EH (cell line): ENCODE results near the gene DOK7.
"Not testable (repeated sequence)": the region's sequence is repeated elsewhere in the genome, so short reads cannot be mapped to it uniquely, and the experiment has no call there.

Experiments
- DNase-seq: peaks from one replicate; pipeline ENCODE4 v3.0.0-alpha.2; 2015; ENCODE audit warnings: low read depth

The DOK7 gene

DNA sequence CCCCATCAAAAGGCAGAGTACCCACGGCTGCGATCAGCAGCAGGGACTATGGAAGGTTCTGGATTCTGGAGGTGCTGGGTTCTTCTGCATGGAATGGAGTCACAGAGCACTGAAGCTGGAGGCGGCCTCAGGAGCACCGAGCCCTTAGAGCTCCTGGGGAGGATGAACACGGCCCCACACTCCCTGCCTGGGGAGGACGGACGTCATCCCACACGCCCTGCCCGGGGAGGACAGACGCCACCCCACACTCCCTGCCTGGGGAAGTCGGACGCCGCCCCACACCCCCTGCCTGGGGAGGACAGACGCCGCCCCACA, 59.2 kb downstream of the DOK7 start:
- DNase-seq, result no peak

DNA sequence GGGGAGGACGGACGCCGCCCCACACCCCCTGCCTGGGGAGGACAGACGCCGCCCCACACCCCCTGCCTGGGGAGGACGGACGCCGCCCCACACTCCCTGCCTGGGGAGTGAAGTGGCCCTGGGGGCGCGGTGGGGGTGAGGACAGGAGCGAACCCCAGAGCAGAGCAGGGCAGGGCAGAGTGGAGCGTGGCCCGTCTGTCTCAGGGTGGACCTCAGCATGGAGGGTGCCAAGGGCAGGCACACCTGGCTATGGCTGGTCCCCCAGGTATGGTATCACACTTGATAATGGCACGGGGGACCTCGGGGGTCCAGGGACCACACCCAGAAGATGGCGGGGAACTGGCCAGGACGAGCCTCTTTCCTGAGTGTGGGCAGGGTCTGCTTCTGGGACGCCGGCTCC, 59.5 kb downstream of the DOK7 start:
- no peak for DNase-seq

DNA sequence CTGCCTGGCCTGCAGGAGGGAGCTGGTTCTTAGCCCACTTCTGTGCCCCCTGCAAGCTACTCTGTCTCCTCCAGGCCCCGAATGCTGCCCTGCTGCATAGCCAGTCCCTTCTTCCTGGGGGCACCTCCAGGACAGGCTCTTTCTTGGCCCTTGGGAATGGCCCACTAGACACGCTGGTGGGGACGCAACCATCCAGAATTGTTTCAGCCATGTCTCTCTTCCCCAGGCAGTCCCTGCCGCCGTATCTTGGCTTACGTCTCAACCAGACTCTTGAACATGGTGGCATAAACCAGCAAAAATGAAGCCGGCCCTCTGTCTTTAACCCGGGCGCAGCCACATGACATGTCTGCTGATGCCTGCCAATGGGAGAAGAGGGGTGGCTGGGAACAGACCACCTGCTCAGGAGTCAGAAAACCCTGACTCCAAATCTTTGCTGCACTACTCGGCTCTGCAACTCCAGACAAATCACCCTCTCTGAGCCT, 60.1 kb downstream of the DOK7 start:
- no peak for DNase-seq

DNA sequence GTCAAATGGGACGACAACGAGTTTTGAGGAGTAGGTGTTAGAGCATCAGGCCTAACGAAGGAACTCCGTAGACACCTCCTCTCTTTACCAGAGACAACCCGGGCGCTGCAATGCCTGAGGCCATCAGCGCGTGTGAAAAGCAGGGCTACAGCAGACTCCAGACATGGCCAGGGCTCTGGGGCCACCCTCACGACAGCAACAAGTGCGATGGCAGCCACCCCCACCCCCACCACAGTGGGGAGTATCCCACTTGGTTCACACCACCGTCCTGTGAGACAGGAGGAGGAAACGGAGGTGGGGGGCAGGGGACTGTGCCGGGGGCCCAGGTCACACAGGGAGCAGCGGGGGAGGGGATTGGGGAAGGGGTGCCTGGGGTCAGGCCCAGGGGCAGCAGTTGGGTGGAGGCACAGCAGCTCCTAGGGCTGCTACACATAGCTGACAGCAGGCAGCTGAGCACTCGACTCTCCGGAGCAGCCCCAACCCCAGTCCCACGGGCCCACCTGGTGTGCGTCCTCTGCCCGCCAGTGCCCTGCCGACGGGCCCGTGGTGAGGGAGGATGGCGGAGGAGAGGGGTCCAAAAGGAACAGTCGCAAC, 60.6 kb downstream of the DOK7 start:
- no peak for DNase-seq

DNA sequence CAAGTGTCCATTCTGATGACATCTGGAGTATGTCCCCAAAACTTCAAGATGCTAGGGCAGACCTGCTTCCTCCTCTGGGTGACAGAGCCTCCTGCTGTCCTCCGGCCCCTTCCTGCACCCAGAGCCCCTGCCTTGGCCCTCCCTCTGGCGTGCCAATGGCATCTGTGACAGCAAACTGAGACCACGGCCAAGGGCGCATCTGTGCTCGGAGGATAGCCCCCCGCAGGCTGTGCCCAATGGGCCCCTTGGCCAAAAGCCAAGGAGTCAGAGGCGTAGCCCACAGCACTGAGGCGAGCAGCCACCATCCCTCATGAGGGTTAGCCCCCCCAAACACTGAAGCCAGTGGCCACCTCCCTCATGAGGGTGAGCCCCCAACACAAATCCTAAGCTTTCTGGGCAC, 61.2 kb downstream of the DOK7 start:
- no peak for DNase-seq

DNA sequence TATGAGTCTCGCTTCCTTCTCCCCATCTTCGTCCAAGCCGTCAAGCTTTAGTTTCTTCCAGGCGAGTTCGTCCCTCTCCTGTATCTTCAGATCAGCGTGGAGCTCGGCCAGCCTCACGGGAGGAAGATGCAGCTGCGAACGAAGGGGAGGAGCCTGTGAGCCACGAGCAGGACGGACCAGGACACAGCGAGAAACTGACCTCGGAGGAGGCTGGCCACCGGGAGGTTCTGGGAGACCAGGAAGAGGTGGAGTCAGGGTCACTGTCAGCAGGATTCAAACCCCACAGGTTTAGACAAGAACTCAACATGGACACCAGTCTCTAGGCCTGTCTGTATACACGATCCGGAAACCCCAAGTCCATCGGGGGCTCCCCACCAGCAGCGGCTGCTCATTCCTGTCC, 61.8 kb downstream of the DOK7 start:
- no peak for DNase-seq

DNA sequence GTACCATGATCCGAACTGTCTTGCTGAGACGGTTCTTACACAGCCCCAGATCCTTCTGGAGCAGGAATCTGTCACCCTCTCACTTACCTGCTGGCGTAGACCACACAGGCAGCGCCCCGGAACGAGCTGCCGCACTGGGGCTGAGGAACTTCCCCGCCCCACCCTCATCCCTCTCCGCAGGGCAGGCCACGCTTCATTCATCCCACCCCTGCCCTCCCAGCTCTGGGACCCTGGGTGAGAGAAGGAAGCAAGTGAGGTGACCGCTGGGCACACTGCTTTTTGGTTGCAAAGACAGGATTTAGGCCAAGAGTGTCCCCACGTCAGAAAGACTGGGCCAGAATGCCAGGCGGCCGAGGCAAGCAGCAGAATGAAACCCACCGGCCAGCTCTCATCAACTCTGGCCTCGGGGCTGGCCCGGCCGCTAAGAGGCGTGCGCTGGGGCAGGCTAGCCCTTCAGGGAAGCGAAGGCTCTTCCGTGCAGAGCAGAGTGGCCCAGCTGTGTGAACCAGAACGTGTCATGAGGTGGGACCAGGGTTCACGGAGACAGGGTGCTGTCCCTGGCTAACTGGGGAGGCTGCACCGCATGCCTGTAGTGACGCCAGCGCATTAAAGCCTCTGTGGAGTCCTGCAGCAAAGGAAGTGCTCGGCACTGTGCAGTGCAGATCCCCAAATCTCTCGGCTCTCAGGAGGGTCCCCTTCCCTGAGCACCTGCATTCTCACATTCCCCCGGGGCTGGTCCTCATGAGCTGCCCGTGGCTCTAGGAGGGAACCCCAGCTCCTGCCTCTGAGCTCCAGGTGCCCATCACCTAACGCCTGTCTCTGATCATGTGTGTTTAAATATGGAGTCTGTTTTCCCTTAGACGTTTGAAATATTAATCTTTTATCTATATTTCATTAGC, 62.7 kb downstream of the DOK7 start:
- DNase-seq, result no peak

DNA sequence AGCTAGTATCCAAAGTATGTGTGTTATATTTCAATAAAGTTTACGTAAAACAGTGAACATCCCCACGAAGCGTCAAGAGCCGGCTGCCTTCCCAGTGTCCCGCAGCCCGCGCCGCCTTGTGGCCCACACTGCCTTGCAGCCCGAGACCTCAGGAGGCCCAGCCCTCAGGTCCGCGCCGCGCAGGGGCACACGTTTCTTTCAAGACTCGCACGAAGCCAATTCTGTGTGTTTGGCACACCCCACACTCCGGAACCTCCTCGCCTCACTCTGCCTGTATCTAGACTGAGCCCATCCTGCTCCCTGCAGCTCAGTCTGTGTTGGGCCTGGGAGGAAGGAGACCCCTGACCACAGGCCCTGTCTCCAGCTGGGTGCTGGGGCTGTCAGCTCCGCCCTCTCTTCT, 63.4 kb downstream of the DOK7 start:
- DNase-seq, result no peak

DNA sequence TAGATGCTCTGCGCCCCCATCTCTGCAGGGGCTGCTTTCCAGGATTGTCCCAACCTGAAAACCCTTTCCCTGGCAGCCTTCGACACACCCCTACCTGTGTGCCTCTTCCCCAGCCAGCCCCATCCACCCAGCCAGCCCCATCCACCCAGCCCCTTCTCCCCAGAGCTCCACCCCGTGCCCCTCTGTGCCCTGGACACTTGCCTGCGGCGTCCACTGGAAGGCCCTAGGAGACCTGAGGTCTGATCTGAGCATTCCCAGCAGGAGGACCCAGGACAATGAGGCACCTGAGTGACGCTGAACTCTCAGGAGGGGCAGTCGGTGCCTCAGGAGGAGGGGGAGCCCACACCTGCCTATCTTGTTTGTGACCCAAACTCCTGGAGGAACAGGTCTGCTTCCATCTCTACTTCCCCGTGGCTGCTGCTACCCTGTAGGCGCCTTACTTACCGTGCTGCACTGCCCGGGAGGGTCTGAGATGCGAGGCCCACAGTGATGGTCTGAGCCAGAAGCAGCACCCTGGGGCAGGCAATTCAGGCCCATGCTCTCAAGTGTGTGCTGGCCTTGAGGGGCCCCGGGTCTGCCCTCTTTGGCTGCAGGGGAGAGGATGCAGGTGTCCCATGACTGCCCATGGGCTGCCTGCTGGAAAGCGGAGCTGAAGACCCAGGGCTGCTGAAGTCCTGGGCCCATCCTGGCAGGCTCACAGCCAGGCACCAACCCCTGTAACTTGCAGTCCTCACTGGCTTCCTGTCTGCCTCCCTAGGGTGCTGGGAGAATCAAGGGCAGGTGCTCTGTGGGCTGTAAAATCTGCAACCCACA, 64.2 kb downstream of the DOK7 start:
- DNase-seq, result no peak

DNA sequence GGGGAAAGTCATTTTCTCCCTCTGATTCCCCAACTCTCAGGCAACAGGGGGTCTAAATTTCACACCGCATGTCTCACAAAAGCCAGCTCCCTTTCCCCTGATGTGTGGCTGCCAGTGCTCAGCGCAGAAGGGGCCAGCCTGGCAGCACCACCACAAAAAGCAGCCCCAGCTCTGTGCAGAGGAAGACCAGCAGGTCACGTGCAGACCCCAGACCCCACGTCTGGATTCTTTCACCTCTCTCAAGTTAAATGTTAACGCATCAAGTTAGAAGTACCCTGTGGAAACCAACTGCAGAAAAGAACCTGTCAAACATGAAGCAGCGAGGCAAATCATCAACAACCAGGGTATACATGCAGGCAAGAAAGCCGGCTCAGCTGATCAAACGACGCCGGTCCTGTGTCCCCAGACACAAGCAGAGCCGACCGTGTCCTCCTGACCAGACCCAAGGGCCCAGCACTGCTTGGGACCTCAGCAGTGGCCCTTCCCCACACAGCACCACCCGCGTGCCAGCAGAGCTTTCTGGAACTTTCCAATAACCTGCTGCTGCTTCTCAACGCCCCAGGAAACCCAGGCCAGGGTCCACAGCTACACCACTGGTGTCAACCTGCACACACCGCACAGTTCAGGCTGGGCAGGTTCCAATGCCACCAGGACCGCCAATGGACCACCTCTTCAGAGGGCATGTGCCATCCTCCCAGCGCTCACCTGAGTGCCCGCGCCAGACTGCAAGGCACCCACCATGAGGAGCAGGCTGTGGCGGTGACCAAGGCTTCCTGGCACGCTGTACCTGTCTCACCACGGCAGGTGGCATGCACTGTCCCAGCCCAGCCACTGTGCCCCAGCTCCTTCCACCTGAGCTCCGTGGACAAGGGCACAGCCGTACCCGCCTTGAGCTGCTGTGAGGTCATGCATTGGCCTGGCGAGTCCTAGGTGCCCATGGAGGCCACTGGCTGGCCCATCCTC, 65.1 kb downstream of the DOK7 start:
- DNase-seq, result no peak

DNA sequence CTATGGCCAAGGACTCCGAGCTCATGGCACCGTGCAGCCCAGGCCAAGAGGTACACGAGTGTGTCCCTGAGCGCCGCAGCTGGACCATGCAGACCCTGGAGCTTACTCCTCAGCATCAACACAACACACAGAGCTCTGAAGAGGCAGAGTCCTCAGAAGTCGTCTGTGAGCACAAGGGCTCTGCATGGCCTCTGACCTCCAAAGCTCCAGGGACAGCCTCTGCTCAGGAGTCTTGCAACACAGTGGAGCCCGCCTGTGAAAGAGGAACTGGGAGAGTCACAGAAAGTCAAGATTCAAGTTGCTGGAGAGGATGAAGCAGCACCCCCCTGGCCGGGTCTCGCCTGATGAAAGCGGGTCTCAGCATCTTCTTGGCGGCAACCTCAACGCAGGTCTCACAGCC, 66.3 kb downstream of the DOK7 start:
- no peak for DNase-seq

DNA sequence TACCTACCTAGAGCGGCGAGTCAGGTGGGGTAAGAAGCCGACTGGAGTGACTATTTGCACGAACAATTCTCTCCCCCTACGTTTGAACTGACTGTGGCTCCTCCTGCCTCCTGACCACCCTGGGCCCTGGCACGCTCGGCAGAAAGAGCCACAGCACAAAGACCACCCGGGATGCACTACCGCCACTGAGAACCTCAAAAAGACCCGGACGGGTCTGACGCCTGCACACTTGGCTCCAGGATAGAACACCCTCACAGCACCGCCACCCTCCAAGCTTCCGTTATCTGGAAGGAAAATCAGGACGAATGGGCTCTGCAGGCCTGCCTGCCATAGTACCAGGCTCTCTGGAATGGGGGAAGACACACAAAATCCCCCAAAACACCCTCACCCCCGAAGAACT, 66.9 kb downstream of the DOK7 start:
- DNase-seq, result no peak

DNA sequence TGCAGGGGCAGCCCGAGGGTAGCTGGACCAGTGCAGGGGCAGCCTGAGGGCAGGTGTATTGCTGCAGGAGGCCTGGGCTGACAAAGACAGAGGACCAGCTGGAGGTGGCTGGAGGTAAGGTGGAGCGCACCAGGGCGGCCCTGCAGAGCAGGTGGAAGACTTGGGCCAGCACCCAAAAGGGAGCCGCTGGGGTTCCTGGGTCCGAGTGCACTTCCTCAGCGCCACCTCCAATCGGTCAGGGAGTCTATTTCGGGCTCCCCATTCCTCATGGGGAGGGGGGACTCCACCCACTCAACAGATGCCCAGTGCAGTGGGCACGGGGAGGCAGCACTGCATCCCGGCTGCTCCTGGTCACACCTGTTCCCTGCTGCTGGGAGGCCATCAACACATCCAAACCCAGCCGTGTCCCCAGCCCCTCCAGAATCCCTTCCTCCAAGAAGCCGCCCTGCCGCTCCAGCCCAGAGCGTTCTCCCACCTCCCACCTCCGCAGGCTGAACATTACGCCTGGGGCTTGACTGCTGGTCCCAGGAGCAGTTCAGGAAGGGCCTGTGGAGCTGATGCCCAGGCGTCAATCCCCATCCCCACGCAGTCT, 67.7 kb downstream of the DOK7 start:
- no peak for DNase-seq

DNA sequence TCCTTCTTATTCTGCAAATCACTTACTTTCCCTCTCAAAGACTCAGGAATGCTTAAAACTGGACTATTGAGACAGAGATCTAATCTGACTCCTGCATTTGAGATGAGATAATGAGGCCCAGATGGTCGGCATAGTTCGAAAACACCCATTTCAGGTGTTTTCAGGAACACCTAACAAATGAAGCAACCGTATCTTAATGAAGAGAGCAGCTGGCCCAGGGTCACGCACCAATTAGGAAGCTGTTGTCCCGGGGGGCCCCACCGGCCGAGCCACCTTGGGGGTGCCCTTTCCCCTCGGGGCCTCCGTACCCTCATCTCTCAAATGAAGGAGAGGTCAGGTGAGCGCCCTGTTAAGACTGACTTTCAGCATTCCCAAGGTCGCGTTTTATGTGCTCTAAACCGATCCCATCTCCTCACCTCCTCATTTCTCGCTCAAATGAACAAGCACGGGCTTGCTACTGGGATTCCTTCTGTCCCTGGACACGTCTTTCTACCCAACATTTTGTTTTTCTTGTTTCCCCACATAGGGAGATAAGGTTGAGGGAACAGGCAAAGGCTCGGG, 68.3 kb downstream of the DOK7 start:
- peak; percentile 22 for DNase-seq

DNA sequence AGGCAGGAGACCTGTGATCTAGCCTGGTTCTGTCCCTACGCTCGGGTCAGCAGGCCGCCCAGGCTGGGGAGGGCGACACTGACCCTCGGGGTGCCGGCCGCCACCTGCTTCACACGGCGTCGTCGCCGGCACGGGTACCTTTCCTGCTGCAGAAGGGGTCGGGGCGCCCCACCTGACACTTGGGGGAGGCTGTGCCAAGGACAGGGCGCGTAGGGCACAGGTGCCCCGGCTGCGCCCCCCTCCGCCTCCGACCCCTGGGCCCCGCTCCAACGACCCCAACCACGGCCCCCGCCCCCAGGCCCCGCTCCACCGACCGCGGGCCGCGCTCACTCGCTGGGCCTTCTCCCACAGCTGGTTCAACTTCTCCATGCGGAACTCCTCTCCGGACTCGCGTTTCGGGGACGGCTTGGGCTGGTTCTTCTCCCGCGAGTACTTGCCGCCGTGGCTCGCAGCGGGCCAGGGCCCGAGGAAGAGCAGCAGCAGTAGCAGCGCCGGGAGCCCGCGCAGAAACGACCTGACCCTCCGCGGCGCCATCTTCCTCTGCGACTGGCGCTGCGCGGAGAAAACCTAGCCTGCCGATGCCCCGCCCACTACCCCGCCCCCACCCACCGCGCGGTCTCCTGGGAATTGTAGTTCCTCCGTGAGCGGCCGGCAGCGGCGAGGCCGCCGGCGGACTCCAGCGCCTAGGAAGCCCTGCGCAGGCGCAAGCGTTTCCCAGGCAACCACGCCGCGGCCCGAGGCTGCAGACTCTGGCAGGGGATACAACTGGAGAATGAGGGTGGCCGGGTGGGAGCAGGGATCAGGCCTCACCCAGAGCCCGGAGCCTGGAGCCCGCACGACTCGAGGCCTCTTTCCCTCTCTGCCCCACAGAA, 69.0 kb downstream of the DOK7 start, which contains the start of gene LRPAP1:
LRPAP1 (minus strand) TSS at position 544 of the 872 bp plus-strand sequence; CDS start at position 534, 10 bp downstream.
- peak; percentile 89 for DNase-seq

DNA sequence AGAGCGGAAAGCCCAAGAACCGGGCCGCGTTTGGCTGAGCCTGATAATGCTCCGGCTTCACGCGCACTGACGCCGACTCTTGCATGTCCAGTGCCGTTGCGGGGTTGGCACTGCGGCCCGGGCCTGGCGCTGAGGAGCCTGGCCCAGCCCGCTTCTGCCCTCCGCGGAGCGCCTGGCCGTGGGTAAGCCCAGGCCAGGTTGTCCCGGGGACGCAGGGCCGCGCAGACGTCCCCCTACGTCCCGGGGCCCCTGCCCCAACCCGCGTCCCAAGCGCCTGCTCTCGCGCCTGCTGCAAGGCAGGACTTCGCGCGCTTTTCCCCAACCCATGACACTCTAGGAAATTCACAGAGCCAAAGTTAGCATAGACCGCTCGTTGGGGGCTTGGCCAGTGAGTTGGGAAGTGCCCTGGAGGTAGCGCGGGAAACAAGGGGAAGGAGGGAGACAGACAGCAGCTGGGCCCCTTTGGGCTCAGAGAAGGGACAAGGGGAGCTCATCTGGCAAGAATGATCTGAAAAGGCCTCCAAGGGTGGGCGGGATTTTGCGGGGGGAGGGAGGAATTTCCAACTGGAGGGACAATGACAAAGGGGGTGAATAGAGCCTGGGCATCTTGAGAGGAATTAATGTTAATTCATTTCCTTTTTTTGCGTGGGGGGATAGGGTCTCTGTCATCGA, 69.8 kb downstream of the DOK7 start:
- DNase-seq, result no peak

DNA sequence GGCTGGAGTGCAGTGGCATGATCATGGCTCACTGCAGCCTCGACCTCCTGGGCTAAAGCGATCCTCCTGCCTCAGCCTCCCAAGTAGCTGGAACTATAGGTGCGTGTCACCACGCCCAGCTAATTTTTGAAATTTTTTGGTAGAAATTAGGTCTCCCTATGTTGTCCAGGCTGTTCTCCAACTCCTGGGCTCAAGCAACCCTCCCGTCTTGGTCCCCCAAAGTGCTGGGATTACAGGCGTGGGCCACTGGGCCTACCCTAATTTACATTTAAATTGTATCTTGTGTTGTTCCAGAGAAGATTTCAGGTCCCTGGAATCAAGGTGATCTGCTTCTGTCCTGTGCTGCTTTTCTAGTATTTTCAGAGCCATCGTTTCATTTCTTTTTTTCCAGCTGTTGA, 70.3 kb downstream of the DOK7 start:
- DNase-seq, result no peak

DNA sequence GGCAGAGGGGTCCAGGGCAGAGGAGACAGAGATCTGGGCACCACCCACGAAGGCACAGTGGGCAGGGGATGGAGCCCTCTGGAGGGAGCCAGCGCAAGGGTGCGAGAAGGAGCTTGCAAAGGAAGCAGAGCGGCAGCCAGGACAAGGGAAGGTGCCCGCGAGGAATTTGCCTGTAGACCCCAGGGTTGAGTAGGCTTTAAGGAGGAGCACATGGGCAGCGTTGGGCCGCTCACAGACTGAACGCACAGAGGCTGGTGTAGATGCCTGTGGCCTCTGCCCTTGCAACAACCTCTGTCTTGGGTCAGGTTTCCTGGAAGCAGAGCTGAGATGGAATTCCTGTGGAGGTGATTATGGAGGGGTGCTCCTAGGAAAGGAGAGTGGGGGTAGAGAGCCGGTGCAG, 72.7 kb downstream of the DOK7 start:
- not testable (repeated sequence) for DNase-seq

DNA sequence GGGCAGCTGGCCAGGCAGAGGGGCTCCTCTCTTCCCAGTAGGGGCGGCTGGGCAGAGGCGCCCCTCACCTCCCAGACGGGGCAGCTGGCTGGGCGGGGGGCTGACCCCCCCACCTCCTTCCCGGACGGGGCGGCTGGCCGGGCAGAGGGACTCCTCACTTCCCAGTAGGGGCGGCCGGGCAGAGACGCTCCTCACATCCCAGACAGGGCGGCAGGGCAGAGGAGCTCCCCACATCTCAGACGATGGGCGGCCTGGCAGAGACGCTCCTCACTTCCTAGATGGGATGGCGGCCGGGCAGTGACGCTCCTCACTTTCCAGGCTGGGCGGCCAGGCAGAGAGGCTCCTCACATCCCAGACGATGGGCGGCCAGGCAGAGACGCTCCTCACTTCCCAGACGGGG, 75.8 kb downstream of the DOK7 start:
- DNase-seq, result not testable (repeated sequence)
